ENCODE results near the gene ESAM.

The ESAM gene, protein sequence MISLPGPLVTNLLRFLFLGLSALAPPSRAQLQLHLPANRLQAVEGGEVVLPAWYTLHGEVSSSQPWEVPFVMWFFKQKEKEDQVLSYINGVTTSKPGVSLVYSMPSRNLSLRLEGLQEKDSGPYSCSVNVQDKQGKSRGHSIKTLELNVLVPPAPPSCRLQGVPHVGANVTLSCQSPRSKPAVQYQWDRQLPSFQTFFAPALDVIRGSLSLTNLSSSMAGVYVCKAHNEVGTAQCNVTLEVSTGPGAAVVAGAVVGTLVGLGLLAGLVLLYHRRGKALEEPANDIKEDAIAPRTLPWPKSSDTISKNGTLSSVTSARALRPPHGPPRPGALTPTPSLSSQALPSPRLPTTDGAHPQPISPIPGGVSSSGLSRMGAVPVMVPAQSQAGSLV

DNA sequence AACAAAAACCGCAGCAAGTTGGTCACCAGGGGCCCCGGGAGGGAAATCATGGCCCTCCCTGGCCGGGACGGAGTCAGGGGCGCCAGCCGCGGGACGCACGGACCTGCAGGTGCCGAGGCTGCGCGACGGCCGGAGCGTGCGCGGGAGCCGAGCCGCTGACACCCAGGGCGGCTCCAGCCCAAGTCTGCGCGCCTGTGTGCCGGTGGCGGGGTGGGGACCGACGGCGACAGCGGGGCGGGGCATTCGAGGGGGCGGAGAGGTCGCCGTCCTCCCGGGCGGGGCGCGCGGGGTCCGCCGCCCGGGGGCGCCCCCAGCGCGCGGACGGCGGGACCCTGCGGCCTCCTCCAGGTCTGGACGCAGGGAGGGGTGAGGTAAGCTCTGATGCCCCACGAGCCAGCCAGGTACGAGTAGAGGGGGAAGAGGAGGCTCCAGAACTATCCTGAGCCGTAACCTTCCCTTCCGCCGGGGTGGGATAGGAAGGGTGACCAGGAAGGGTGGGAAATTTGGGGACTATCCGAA, at the start of gene ESAM:
Gene ESAM (minus strand): TSS at position 186 of the 519 bp plus-strand sequence. CDS start 136 bp downstream, at position 50.
- Histone ChIP-seq H3K27ac (ENCODE audit: low read depth, low read length) (no peak within 1 kb of the TSS), H3K4me1 (ENCODE audit: control insufficient read depth, insufficient read depth, low read length) (peaks cover 6% of the 10 kb centered on the region), H3K9ac (ENCODE audit: low read length) (peak within 1 kb of the TSS; percentile 24), H3K27me3 (ENCODE audit: control insufficient read depth, insufficient read depth, low read length) (peaks cover 21% of the 10 kb centered on the region), H3K36me3 (ENCODE audit: control insufficient read depth, insufficient read depth, low read length) (peaks cover 9% of the 10 kb centered on the region), H3K4me3 (ENCODE audit: low read length) (peak within 1 kb of the TSS; percentile 87)

DNA sequence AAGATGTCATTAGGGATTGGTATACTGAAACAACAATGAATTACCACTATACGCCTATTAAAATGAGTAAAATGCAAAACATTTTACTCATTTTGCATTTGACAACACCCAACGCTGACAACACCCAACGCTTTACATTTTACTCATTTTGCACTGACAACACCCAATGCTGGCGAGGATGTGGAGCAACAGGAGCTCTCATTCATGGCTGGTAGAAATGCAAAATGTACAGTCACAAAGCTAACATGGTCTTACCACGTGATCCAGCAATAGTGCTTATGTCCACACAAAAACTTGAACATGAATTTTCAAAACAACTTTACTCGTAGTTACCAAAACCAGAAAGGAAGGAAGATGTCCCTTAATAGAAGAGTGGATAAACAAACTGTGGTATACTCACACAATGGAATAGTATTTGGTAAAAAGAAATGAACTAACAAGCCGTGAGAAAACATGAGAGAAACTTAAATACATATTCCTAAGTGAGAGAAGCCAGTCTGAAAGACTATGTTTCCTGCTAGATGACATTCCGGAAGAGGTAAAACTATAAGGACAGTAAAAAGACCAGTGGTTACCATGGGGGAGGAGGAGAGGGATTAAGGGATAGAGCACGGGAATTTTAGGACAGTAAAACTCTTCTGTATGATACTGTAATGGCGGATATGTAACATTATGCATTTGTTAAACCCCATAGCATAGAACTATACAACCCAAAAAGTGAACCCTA, 49.5 kb upstream of the ESAM start:
- no peaks in the 10 kb centered on the region for H3K4me1 ChIP-seq (ENCODE audit: control insufficient read depth, insufficient read depth, low read length)
- no peak overlapping the region for H3K27ac ChIP-seq (ENCODE audit: low read depth, low read length)
- H3K36me3 ChIP-seq (ENCODE audit: control insufficient read depth, insufficient read depth, low read length): no peaks in the 10 kb centered on the region
- H3K9ac ChIP-seq (ENCODE audit: low read length): no peak overlapping the region
- H3K4me3 ChIP-seq (ENCODE audit: low read length): no peak overlapping the region
- H3K27me3 ChIP-seq (ENCODE audit: control insufficient read depth, insufficient read depth, low read length): no peaks in the 10 kb centered on the region

DNA sequence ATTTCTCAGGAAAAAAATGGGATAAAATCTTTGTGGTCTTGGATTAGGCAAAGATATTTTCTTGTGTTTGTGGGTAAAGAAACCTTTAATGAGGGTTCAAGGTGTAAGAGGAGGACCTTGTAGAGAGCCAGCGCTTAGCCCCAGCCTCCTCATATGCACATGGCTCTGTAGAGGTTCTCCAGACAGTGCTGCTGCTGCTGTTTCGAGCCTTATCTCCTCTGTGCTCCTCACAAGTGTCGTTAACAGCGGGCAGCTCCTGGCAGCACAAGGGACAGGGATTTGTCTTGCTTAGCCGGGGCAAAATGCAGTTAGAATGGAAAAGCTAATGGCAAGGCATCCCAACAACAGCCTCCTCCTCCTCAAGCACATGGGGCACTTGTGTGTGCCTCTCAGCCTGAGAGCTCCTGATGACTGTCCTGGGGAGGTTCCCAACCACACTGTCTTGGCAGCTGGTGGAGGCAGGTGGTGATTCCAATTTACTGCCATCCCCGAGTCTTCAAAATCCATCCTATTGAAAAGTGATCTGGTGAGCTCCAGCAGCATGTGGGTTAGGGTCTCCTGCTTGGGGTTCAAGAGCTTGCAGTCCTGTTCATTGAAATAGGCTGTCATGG, 45.7 kb upstream of the ESAM start:
- Histone ChIP-seq H3K4me3 (ENCODE audit: low read length) (no peak overlapping the region), H3K9ac (ENCODE audit: low read length) (no peak overlapping the region), H3K4me1 (ENCODE audit: control insufficient read depth, insufficient read depth, low read length) (no peaks in the 10 kb centered on the region), H3K27ac (ENCODE audit: low read depth, low read length) (no peak overlapping the region), H3K36me3 (ENCODE audit: control insufficient read depth, insufficient read depth, low read length) (no peaks in the 10 kb centered on the region), H3K27me3 (ENCODE audit: control insufficient read depth, insufficient read depth, low read length) (no peaks in the 10 kb centered on the region)

DNA sequence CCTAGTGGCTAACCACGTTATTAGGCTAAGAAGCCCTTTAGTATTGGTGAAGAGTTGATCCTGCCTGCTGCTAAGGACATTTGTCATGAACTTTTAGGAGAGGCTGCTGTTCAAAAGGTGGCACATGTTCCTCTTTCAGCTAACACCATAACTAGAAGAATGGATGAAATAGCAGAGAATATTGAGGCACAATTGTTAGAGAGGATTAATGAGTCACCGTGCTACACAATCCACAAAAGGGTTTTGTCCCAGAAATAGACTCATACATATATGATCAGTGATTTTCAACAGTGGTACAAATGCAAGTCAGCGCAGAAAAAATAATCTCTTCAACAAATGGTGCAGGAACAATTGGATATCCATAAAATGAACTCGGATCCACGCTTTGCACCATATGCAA, 45.1 kb upstream of the ESAM start:
- Histone ChIP-seq H3K9ac (ENCODE audit: low read length) (no peak overlapping the region), H3K4me3 (ENCODE audit: low read length) (no peak overlapping the region), H3K27ac (ENCODE audit: low read depth, low read length) (no peak overlapping the region), H3K4me1 (ENCODE audit: control insufficient read depth, insufficient read depth, low read length) (no peaks in the 10 kb centered on the region), H3K36me3 (ENCODE audit: control insufficient read depth, insufficient read depth, low read length) (no peaks in the 10 kb centered on the region), H3K27me3 (ENCODE audit: control insufficient read depth, insufficient read depth, low read length) (no peaks in the 10 kb centered on the region)

DNA sequence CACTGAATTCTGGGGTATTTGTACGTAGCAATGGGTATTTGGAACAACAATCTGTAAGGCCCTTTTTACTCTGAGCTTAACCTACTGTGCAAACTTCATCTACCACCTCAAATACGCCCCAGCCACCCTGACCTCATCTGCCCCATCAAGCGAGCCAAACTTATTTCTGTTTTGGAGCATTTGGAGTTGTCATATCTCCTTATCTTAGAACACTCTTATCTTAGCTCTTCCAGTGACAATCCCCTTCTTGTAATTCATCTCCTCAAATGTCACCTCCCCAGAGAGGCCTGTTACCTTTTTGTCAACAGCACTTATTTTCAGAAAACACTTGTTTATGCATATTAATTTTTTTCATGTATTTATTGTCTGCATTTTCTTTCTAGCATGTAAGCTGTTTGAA, 42.8 kb upstream of the ESAM start:
- H3K36me3 ChIP-seq (ENCODE audit: control insufficient read depth, insufficient read depth, low read length): no peaks in the 10 kb centered on the region
- H3K27ac ChIP-seq (ENCODE audit: low read depth, low read length): no peak overlapping the region
- H3K9ac ChIP-seq (ENCODE audit: low read length): no peak overlapping the region
- H3K4me1 ChIP-seq (ENCODE audit: control insufficient read depth, insufficient read depth, low read length): peaks cover 4% of the 10 kb centered on the region
- H3K4me3 ChIP-seq (ENCODE audit: low read length): no peak overlapping the region
- H3K27me3 ChIP-seq (ENCODE audit: control insufficient read depth, insufficient read depth, low read length): no peaks in the 10 kb centered on the region

DNA sequence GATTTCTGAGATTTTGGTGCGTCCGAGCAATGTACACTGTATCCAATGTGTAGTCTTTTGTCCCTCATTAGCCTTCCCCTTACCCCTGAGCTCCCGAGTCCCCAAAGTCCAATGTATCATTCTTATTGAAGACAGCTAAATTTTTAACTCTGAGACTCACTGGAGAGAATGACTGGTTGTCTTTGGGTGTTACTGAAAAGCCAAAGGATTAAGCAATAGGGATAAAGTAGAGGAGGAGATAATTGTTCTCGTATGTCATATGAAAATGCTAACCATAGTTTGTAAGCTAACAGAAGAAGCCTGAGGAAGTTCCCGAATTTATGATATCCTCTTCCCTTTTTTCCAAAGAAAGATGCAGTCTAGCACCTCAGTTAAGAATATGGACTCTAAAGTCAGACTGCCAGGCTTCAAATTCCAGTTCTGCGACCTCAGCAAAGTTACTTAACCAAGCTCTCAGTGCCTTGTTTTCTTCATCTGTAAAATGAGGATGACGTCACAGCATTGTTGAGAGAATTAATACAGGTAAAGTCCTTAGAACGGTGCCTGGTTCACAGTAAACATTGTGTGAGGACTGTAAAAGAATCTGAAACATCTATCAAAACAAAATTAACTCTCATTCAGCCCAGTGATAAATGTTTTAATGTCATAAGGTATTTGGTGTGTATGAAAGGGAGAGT, 39.7 kb upstream of the ESAM start:
- no peaks in the 10 kb centered on the region for H3K36me3 ChIP-seq (ENCODE audit: control insufficient read depth, insufficient read depth, low read length)
- H3K27me3 ChIP-seq (ENCODE audit: control insufficient read depth, insufficient read depth, low read length): no peaks in the 10 kb centered on the region
- no peak overlapping the region for H3K27ac ChIP-seq (ENCODE audit: low read depth, low read length)
- no peak overlapping the region for H3K9ac ChIP-seq (ENCODE audit: low read length)
- no peak overlapping the region for H3K4me3 ChIP-seq (ENCODE audit: low read length)
- H3K4me1 ChIP-seq (ENCODE audit: control insufficient read depth, insufficient read depth, low read length): peaks cover 12% of the 10 kb centered on the region

DNA sequence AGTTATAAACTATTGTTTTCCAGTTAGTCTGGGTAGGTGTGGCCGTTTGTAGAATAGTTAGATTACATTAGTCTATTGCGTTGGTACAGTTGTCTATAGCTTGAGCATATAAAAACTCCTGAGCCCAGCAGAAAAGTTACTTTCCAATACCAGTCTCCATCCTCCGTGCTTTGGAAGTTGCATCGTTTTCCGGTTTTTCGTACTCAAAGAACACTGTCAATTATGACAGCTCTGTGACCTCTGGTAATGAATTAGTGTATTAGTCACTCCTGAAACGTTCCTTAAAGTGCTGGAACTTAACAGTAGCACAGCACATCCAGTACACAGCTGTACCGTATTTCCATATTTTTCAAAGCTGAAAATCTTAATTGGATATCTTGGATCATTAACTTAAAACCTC, 38.9 kb upstream of the ESAM start:
- H3K27me3 ChIP-seq (ENCODE audit: control insufficient read depth, insufficient read depth, low read length): no peaks in the 10 kb centered on the region
- H3K4me3 ChIP-seq (ENCODE audit: low read length): peak overlapping the region; percentile 88
- no peaks in the 10 kb centered on the region for H3K36me3 ChIP-seq (ENCODE audit: control insufficient read depth, insufficient read depth, low read length)
- peak overlapping the region; percentile 81 for H3K9ac ChIP-seq (ENCODE audit: low read length)
- peaks cover 12% of the 10 kb centered on the region for H3K4me1 ChIP-seq (ENCODE audit: control insufficient read depth, insufficient read depth, low read length)
- peak overlapping the region; percentile 99 for H3K27ac ChIP-seq (ENCODE audit: low read depth, low read length)

DNA sequence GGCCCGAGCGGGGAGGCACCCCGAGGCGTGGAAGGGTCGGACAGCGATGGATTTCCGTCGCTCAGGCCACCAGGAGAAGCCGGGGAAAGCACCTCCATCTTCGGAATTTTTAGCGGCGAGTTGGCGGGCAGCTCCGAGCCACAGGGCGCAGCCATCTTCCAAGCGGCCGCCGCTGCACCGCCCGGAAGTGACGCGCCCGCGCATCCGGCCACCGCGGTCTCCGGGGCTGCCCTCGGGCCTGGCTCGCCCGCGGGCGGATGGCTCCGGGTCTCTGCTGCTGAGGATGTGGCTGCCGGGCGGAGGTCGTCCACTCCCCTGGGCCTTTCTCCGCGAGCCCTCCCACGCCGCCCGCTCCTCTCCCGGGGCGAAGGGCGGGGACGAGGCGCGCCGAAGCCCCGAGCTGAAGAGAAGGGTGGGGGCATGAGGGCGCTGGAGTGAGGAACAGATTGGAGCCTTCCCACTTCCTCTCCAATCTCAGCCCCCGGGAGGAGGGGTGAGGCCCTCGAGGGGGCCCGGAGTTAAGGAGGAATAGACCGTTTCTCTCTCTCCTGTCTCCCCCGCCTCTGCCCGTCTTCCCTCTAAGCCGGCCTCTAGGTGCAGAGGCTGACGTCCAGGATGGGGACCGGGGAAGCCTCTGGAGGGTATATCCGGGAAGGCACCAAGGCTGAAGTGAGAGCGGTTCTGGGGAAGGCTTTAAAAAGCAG, 38.3 kb upstream of the ESAM start, which contains the start of gene MSANTD2:
Gene MSANTD2 (minus strand): TSS at position 181 of the 704 bp plus-strand sequence. CDS start 26 bp downstream, at position 155.
- H3K9ac ChIP-seq (ENCODE audit: low read length): peak within 1 kb of the TSS; percentile 81
- H3K36me3 ChIP-seq (ENCODE audit: control insufficient read depth, insufficient read depth, low read length): no peaks in the 10 kb centered on the region
- H3K27me3 ChIP-seq (ENCODE audit: control insufficient read depth, insufficient read depth, low read length): no peaks in the 10 kb centered on the region
- peaks cover 12% of the 10 kb centered on the region for H3K4me1 ChIP-seq (ENCODE audit: control insufficient read depth, insufficient read depth, low read length)
- H3K4me3 ChIP-seq (ENCODE audit: low read length): peak within 1 kb of the TSS; percentile 88
- H3K27ac ChIP-seq (ENCODE audit: low read depth, low read length): peak within 1 kb of the TSS; percentile 99

DNA sequence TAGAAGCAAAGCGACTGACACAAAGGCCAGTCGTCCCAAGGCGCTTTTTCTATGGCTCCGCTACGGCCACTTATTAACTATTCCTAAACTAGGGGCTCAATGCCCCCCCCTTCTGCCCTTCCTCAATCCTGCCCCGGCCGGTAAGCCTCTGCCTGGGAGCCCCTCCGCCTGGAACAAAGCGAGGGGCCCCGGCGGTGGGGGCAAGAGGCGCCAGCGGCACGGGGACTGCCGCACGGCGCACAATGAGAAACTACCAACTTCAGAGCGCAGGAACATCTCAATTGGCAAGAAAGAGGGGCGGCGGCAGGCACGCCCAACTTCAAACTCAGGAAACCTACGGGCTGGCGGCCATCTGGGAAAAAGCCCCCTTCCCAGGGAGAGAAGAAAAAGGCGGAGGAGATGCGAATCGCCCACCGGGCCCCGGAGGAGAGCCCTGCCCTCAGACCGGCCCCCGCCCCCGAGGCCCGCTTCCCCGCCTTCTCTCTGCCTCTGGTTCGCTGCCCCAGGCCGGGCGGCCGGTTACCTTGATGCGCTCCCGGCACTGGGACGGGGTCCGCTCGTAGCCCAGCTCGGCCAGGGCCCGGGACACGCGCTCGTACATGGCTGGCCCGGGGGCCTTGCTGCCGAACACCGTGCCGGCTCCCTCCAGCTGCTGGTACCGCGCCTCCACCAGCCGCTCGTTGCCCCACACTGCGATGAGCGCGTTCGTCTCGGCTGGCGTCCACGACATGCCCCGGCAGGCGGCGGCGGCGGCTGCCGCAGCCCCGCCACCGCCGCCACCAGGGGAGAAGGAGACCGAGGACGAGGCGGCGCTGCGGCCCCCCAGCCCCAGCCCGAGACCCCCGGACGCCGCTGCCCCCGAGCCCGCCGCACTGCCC, 37.5 kb upstream of the ESAM start:
- Histone ChIP-seq H3K27ac (ENCODE audit: low read depth, low read length) (peak overlapping the region; percentile 99), H3K4me1 (ENCODE audit: control insufficient read depth, insufficient read depth, low read length) (peaks cover 12% of the 10 kb centered on the region), H3K9ac (ENCODE audit: low read length) (peak overlapping the region; percentile 45), H3K36me3 (ENCODE audit: control insufficient read depth, insufficient read depth, low read length) (no peaks in the 10 kb centered on the region), H3K4me3 (ENCODE audit: low read length) (peak overlapping the region; percentile 88), H3K27me3 (ENCODE audit: control insufficient read depth, insufficient read depth, low read length) (no peaks in the 10 kb centered on the region)

DNA sequence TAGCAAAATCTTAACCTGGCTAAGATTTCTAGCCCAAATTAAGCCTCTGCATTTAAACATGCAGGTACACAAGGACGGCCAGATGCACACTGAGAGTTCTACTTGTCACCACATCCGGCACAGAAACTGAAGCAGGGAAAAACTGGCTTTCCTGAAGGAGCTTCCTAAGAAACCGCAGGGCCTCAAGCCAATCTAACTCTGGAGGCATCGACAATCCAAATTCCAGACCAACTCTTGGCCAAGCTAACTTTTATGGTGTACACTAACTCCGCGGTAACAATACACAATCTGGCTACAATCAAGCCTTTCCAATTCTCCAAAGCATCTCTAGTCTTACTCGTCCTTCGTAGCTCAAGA, 36.9 kb upstream of the ESAM start:
- H3K27ac ChIP-seq (ENCODE audit: low read depth, low read length): no peak overlapping the region
- no peaks in the 10 kb centered on the region for H3K36me3 ChIP-seq (ENCODE audit: control insufficient read depth, insufficient read depth, low read length)
- peak overlapping the region; percentile 88 for H3K4me3 ChIP-seq (ENCODE audit: low read length)
- peaks cover 12% of the 10 kb centered on the region for H3K4me1 ChIP-seq (ENCODE audit: control insufficient read depth, insufficient read depth, low read length)
- H3K27me3 ChIP-seq (ENCODE audit: control insufficient read depth, insufficient read depth, low read length): no peaks in the 10 kb centered on the region
- peak overlapping the region; percentile 32 for H3K9ac ChIP-seq (ENCODE audit: low read length)

DNA sequence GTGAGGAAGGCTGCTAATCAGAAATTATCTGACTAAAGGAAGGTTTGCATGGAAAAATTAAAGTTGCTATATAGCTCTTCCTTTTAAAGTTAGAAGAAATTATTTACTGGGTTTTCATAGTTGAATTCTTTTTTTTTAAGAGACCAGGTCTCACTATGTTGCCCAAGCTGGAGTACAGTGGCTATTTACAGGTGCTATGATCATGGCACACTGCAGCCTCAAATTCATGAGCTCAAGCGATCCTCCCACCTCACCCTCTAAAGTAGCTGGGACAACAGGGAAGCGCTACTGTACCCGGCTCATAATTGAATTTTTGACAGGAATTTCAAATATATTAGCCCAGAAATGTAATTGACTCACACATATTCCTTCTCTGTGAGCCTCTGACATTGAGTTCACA, 34.2 kb upstream of the ESAM start:
- no peak overlapping the region for H3K9ac ChIP-seq (ENCODE audit: low read length)
- no peak overlapping the region for H3K27ac ChIP-seq (ENCODE audit: low read depth, low read length)
- H3K4me1 ChIP-seq (ENCODE audit: control insufficient read depth, insufficient read depth, low read length): peaks cover 12% of the 10 kb centered on the region
- no peaks in the 10 kb centered on the region for H3K36me3 ChIP-seq (ENCODE audit: control insufficient read depth, insufficient read depth, low read length)
- H3K4me3 ChIP-seq (ENCODE audit: low read length): no peak overlapping the region
- no peaks in the 10 kb centered on the region for H3K27me3 ChIP-seq (ENCODE audit: control insufficient read depth, insufficient read depth, low read length)

All from rectal smooth muscle tissue (tissue), 1 donor.